NB4 (cell line): ENCODE results near the gene HNF1B.

Experiments used
- DNase-seq: peaks from one replicate; pipeline ENCODE4 v3.0.0; 2010; ENCODE audit warnings: low read depth
- H3K4me3 ChIP-seq: one replicate; pipeline ENCODE4 v1.5.1; 2011; ENCODE audit warnings: mild to moderate bottlenecking, low read depth, low read length, moderate library complexity
- MYC ChIP-seq: IDR thresholded peaks from 2 replicates; pipeline ENCODE4 v1.6.1; 2011; ENCODE audit warnings: low read depth, low read length
- POLR2A ChIP-seq: IDR thresholded peaks from 2 replicates; pipeline ENCODE4 v1.6.1; 2011; ENCODE audit warnings: mild to moderate bottlenecking; ENCODE audit not compliant: insufficient read length; ENCODE audit errors: extremely low read depth
- TF ChIP-seq, protein P1 (sequence below): IDR thresholded peaks from 2 replicates; pipeline ENCODE4 v1.6.1; 2011; ENCODE audit warnings: low read depth, low read length
- TF ChIP-seq, protein P2 (sequence below): IDR thresholded peaks from one replicate; pipeline ENCODE4 v1.5.1; 2012; ENCODE audit warnings: low read depth, low read length

HNF1B gene

DNA sequence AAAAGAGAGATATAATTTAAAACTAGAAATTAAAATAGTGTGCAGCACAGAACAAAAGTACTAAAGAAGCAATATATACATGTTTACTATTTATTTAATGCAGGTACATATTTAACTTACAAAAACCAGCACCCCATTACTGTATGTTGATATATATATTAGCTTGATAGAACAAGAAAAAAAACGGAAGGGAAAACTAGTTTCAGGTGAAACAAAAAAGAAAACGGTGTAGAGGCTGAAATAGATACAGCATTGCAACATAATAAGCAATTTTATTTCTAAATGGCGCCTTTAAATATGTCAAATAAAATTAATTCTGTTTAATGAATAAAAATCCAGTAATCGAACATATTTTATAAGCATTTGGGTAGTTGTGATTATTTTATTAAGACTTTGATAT lies 3.9 kb downstream of the HNF1B start:
- DNase-seq, result no peak
- no peak for TF ChIP-seq POLR2A
- no peak for TF ChIP-seq MYC
- TF ChIP-seq, protein P1, sequence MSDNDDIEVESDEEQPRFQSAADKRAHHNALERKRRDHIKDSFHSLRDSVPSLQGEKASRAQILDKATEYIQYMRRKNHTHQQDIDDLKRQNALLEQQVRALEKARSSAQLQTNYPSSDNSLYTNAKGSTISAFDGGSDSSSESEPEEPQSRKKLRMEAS, result no peak
- TF ChIP-seq, protein P2, sequence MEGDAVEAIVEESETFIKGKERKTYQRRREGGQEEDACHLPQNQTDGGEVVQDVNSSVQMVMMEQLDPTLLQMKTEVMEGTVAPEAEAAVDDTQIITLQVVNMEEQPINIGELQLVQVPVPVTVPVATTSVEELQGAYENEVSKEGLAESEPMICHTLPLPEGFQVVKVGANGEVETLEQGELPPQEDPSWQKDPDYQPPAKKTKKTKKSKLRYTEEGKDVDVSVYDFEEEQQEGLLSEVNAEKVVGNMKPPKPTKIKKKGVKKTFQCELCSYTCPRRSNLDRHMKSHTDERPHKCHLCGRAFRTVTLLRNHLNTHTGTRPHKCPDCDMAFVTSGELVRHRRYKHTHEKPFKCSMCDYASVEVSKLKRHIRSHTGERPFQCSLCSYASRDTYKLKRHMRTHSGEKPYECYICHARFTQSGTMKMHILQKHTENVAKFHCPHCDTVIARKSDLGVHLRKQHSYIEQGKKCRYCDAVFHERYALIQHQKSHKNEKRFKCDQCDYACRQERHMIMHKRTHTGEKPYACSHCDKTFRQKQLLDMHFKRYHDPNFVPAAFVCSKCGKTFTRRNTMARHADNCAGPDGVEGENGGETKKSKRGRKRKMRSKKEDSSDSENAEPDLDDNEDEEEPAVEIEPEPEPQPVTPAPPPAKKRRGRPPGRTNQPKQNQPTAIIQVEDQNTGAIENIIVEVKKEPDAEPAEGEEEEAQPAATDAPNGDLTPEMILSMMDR, result no peak
- H3K4me3 ChIP-seq, result no peak overlapping the region

DNA sequence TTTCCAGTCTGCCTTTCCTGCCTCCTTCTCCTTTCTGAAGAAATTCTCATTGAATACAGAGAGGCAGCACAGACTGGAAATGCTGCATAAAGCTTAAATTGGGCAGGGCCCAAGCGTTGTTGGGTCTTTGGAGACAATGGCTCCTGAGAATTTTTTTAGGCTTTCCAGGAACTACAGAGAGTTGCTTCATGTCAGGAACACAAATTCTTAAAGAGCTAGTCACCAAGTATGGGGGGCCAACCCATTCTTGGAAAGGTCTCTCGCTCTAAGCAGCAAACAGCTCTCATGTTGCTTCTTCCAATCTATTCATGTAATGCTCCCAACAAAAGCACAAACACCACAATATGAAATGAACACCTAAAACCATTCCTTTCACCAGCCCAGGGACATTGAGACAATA lies 6.9 kb downstream of the HNF1B start:
- TF ChIP-seq, protein P1, result no peak
- TF ChIP-seq MYC, result no peak
- TF ChIP-seq POLR2A, result no peak
- TF ChIP-seq, protein P2, result no peak
- no peak overlapping the region for H3K4me3 ChIP-seq
- no peak for DNase-seq

DNA sequence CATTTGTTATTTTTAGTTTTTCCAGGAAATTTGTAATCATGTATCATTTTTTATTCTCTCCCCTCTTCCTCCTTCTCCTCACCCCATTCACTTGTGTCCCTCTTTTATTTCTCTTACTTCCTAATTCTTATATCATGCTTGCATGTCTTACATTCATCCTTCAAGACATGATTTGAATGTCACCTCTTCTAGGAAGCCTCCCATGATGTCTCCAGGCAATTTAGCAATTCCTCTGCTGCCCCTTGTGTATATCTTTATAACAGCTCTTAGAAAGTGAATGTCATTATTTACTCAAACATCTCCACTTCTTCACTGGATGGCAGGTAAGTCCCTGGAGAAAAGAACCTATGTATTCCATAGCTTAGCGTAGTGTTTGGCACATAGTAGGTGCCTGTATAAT lies 7.8 kb downstream of the HNF1B start:
- TF ChIP-seq, protein P2, result no peak
- no peak for TF ChIP-seq POLR2A
- no peak for TF ChIP-seq MYC
- TF ChIP-seq, protein P1, result no peak
- no peak for DNase-seq
- no peak overlapping the region for H3K4me3 ChIP-seq

DNA sequence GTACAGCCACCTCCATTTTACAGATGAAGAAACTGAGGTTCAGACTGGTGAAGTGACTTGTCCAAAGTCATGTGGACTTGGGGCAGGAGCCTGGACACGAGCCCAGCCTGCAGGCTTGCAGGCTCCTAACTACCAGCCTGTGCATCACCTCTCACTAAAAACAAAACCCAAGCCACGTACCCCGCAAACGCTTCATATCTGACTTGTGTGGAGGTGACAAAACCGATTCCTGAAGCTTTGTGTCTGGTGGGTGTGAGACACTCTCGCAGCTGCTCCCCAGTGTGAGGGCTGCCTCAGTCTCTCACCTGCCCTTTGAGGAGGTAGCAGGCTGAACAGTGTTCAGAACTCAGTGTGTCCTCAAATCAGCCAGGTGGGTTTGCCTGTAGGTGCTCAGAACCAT lies 8.4 kb downstream of the HNF1B start:
- no peak for TF ChIP-seq MYC
- TF ChIP-seq, protein P2, result no peak
- TF ChIP-seq POLR2A, result no peak
- TF ChIP-seq, protein P1, result no peak
- DNase-seq, result no peak
- H3K4me3 ChIP-seq, result no peak overlapping the region

DNA sequence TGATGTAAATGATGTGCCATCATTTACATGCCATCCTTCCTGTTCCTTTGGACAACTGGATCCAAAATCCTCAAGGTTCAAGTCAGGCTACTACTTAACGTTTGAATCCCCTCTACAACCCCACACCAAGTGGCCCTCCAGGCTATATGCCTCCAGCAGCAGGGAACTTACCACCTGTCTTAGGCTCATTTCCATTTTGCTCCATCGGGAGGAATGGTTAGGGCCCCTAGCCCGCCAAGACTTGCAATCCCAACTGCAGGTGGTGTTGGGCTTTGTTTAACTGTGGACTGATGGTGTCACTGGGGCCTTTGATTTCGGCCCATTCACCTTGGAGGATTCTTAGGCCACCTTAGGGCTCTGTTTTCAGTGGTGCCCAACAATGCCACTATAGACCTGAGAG lies 9.7 kb downstream of the HNF1B start:
- TF ChIP-seq POLR2A (no peak), MYC (no peak)
- TF ChIP-seq, protein P2, result no peak
- TF ChIP-seq, protein P1, result no peak
- DNase-seq, result no peak
- no peak overlapping the region for H3K4me3 ChIP-seq

DNA sequence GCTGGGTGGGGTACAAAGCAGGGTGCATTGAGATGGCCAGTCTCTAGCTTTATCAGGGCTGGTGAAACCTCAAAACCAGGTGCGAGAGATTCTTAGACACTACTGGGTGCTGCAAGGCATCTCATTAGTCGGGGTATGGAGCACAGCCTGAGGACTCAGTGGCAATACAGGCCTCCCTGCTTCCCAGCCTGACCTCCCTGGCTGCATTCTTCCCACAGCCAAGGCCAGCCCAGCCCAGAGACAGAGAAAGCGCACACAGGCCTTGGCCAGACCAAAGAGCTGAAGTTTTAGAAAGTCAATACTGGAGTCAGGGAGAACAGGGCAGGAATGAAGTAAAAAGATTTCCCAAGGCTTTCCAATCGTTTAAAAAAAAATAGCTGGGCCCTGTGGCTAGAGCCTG lies 12.5 kb downstream of the HNF1B start:
- TF ChIP-seq, protein P1, result no peak
- TF ChIP-seq, protein P2, result no peak
- TF ChIP-seq POLR2A (no peak), MYC (no peak)
- no peak for DNase-seq
- H3K4me3 ChIP-seq, result no peak overlapping the region
